GM12873 (cell line): ENCODE data around the gene HDAC9.

Experiments used
- CTCF ChIP-seq: IDR thresholded peaks from 2 replicates; pipeline ENCODE4 v1.5.1; 2012; ENCODE audit warnings: low read depth, mild to moderate bottlenecking, moderate library complexity, low read length, control low read depth; ENCODE audit not compliant: insufficient read depth; ENCODE audit errors: missing control alignments

The HDAC9 gene

GRCh38 chr7:18654709-18655108 lies 159.2 kb downstream of the HDAC9 start:
- no peak for TF ChIP-seq CTCF

GRCh38 chr7:18655506-18655905 lies 160.0 kb downstream of the HDAC9 start:
- TF ChIP-seq CTCF: no peak

GRCh38 chr7:18655912-18656311 lies 160.4 kb downstream of the HDAC9 start:
- TF ChIP-seq CTCF: no peak

- no peak for TF ChIP-seq CTCF
Measured at GRCh38 chr7:18656362-18656761, 160.8 kb downstream of the HDAC9 start.

- no peak for TF ChIP-seq CTCF
Measured at GRCh38 chr7:18659746-18660145, 164.2 kb downstream of the HDAC9 start.

GRCh38 chr7:18663321-18663720 lies 167.8 kb downstream of the HDAC9 start:
- no peak for TF ChIP-seq CTCF

GRCh38 chr7:18666107-18666728 lies 170.7 kb downstream of the HDAC9 start:
- TF ChIP-seq CTCF: peak; percentile 99
